IMR-90 (cell line): ENCODE measurements around the gene ABCC5. TPM values are rescaled to one million over a fixed set of nuclear protein-coding genes. Genes with fewer than 3 reads are reported as not detected.

Experiments used
- ATAC-seq: fragments of 200-7000 bp; cut with Tn5 transposase; 2 replicates; pipeline ENCODE4 v1.9.1; 2020; ENCODE audit warnings: low read depth, mild to moderate bottlenecking, moderate library complexity
- BruUV-seq: library from RNA; stranded (reverse); fragments of 400-500 nt; replicated peaks from 2 replicates; lab custom pipeline; 2021; lab: Mats Ljungman, UMichigan
- CTCF ChIA-PET: fragments of 300-600 bp; formaldehyde crosslinking; extraction: SDS; loops from one replicate; lab custom pipeline; 2021; ENCODE audit warnings: antibody characterized with exemption; lab: Yijun Ruan, JAX
- POLR2A ChIA-PET: fragments of 300-600 bp; sonication (Branson Sonifier 250); formaldehyde crosslinking; loops from one replicate; lab custom pipeline; 2022; ENCODE audit warnings: antibody characterized with exemption; ENCODE audit not compliant: unreplicated experiment; lab: Charles Lee
- DNase-seq: peaks from one replicate; pipeline ENCODE4 v3.0.0; 2013
- H2AFZ ChIP-seq: replicated peaks from 2 replicates; pipeline ENCODE3; 2013; ENCODE audit warnings: low read length, mild to moderate bottlenecking; ENCODE audit not compliant: poor library complexity
- H2AK5ac ChIP-seq: 2 replicates; pipeline ENCODE4 v1.6.1; 2013; ENCODE audit warnings: low read depth, low read length, inconsistent platforms
- H2AK9ac ChIP-seq: replicated peaks from 2 replicates; pipeline ENCODE3; 2013; ENCODE audit warnings: mild to moderate bottlenecking, low read depth, low read length, moderate library complexity; ENCODE audit not compliant: poor library complexity
- H2BK120ac ChIP-seq: 2 replicates; pipeline ENCODE4 v1.6.1; 2013; ENCODE audit warnings: low read depth, low read length, inconsistent platforms
- H2BK15ac ChIP-seq: 3 replicates; pipeline ENCODE4 v1.6.1; 2013; ENCODE audit warnings: low read depth, low read length, inconsistent platforms
- H2BK20ac ChIP-seq: 2 replicates; pipeline ENCODE4 v1.6.1; 2013; ENCODE audit warnings: low read depth, mild to moderate bottlenecking, inconsistent platforms, low read length, moderate library complexity
- H2BK5ac ChIP-seq: 2 replicates; pipeline ENCODE4 v1.6.1; 2013; ENCODE audit warnings: mild to moderate bottlenecking, low read depth, low read length, inconsistent platforms; ENCODE audit not compliant: poor library complexity, severe bottlenecking
- H3K14ac ChIP-seq: replicated peaks from 2 replicates; pipeline ENCODE4 v1.6.1; 2013; ENCODE audit warnings: low read depth, low read length, inconsistent platforms
- H3K18ac ChIP-seq: 2 replicates; pipeline ENCODE4 v1.6.1; 2013; ENCODE audit warnings: low read depth, low read length, control low read depth
- H3K23ac ChIP-seq: 2 replicates; pipeline ENCODE4 v1.6.1; 2013; ENCODE audit warnings: low read depth, low read length, inconsistent platforms
- H3K27ac ChIP-seq: 2 replicates; pipeline ENCODE4 v1.5.1; 2013; ENCODE audit warnings: mild to moderate bottlenecking, control low read depth, low read length; ENCODE audit not compliant: insufficient read depth
- H3K27me3 ChIP-seq: 2 replicates; pipeline ENCODE4 v1.6.1; 2013; ENCODE audit warnings: low read length; ENCODE audit not compliant: control insufficient read depth, insufficient read depth
- H3K36me3 ChIP-seq: 2 replicates; pipeline ENCODE4 v1.6.1; 2013; ENCODE audit warnings: low read length, mixed read lengths; ENCODE audit not compliant: control insufficient read depth, insufficient read depth
- H3K4ac ChIP-seq: 2 replicates; pipeline ENCODE4 v1.6.1; 2013; ENCODE audit warnings: low read depth, low read length, inconsistent platforms
- H3K4me1 ChIP-seq: 2 replicates; pipeline ENCODE4 v1.6.1; 2013; ENCODE audit warnings: low read length, mixed read lengths; ENCODE audit not compliant: control insufficient read depth, insufficient read depth
- H3K4me2 ChIP-seq: 2 replicates; pipeline ENCODE4 v1.6.1; 2013; ENCODE audit warnings: low read depth, mild to moderate bottlenecking, control low read depth, low read length, moderate library complexity
- H3K4me3 ChIP-seq: 2 replicates; pipeline ENCODE4 v1.5.1; 2013; ENCODE audit warnings: low read depth, mild to moderate bottlenecking, control low read depth, low read length, moderate library complexity; ENCODE audit not compliant: insufficient read depth
- H3K56ac ChIP-seq: 2 replicates; pipeline ENCODE4 v1.6.1; 2013; ENCODE audit warnings: low read length, inconsistent platforms; ENCODE audit not compliant: insufficient read depth; ENCODE audit errors: extremely low read depth
- H3K79me1 ChIP-seq, 2 experiments: 2 replicates each; pipeline ENCODE4 v1.6.1; 2013; ENCODE audit warnings: low read length in 2 of 2, inconsistent platforms in 1 of 2, low read depth in 1 of 2
- H3K9ac ChIP-seq: 2 replicates; pipeline ENCODE4 v1.6.1; 2013; ENCODE audit warnings: low read depth, low read length, control low read depth
- H3K9me1 ChIP-seq: 2 replicates; pipeline ENCODE4 v1.6.1; 2013; ENCODE audit warnings: low read length, inconsistent platforms; ENCODE audit not compliant: insufficient read depth
- H3K9me3 ChIP-seq: 2 replicates; pipeline ENCODE4 v1.6.1; 2013; ENCODE audit warnings: low read length; ENCODE audit not compliant: control insufficient read depth, insufficient read depth
- H4K20me1 ChIP-seq: 2 replicates; pipeline ENCODE4 v1.6.1; 2013; ENCODE audit warnings: low read length, inconsistent platforms; ENCODE audit not compliant: insufficient read depth
- H4K5ac ChIP-seq: 2 replicates; pipeline ENCODE4 v1.6.1; 2013; ENCODE audit warnings: mild to moderate bottlenecking, low read depth, low read length, control low read depth
- H4K8ac ChIP-seq, 2 experiments: 2 replicates each; pipeline ENCODE4 v1.6.1; 2013; ENCODE audit warnings: low read depth in 2 of 2, low read length in 2 of 2, control low read depth in 1 of 2, inconsistent platforms in 1 of 2
- H4K91ac ChIP-seq: 2 replicates; pipeline ENCODE4 v1.6.1; 2013; ENCODE audit warnings: low read depth, low read length, inconsistent platforms; ENCODE audit not compliant: insufficient read depth
- BHLHE40 ChIP-seq: fragments of 150-350 bp; IDR thresholded peaks from 2 replicates; pipeline ENCODE4 v1.6.1; 2016; ENCODE audit warnings: mild to moderate bottlenecking, low read depth, low read length
- ELK1 ChIP-seq: fragments of 150-350 bp; IDR thresholded peaks from 2 replicates; pipeline ENCODE4 v1.6.1; 2016; ENCODE audit warnings: low read depth, mild to moderate bottlenecking, low read length, moderate library complexity, borderline replicate concordance
- FOS ChIP-seq: fragments of 150-350 bp; IDR thresholded peaks from 2 replicates; pipeline ENCODE4 v1.6.1; 2016; ENCODE audit warnings: low read depth, low read length
- MAFK ChIP-seq: IDR thresholded peaks from 2 replicates; pipeline ENCODE4 v1.6.1; 2012; ENCODE audit warnings: low read depth, low read length, improper control_type of control experiment
- MAZ ChIP-seq: IDR thresholded peaks from 2 replicates; pipeline ENCODE4 v1.6.1; 2012; ENCODE audit warnings: low read depth, mild to moderate bottlenecking, low read length, improper control_type of control experiment, moderate library complexity, borderline replicate concordance
- RAD21 ChIP-seq: IDR thresholded peaks from 2 replicates; pipeline ENCODE4 v1.6.1; 2012; ENCODE audit warnings: low read length, improper control_type of control experiment
- RCOR1 ChIP-seq: IDR thresholded peaks from 2 replicates; pipeline ENCODE4 v1.6.1; 2012; ENCODE audit warnings: mild to moderate bottlenecking, low read length, improper control_type of control experiment; ENCODE audit not compliant: insufficient replicate concordance
- RFX5 ChIP-seq: IDR thresholded peaks from 2 replicates; pipeline ENCODE4 v1.8.0; 2012; ENCODE audit warnings: low read depth, mild to moderate bottlenecking, low read length, moderate library complexity
- SMC3 ChIP-seq: fragments of 150-350 bp; IDR thresholded peaks from 2 replicates; pipeline ENCODE4 v1.6.1; 2016; ENCODE audit warnings: low read depth, mild to moderate bottlenecking, antibody characterized with exemption, low read length, moderate library complexity
- WGBS, 2 experiments: methylation state at CpG; one replicate each; pipeline versions ENCODE4 v1.1.5 to v1.1.7; 2013; ENCODE audit warnings: missing lambda C conversion rate in 2 of 2; ENCODE audit not compliant: insufficient read length in 1 of 2; ENCODE audit errors: extremely low coverage in 2 of 2; 5-methylcytosine and 5-hydroxymethylcytosine counted together
- dilution Hi-C: fragments of 300-500 bp; cut with HindIII; formaldehyde crosslinking; loops from one replicate; pipeline ENCODE4 v1.14.3; 2018; ENCODE audit warnings: low sequenced_read_pairs; ENCODE audit not compliant: unreplicated experiment
- in situ Hi-C: fragments of 300-500 bp; cut with MboI; formaldehyde crosslinking; loops from 3 replicates; pipeline ENCODE4 v1.14.3; 2019; ENCODE audit warnings: low sequenced_read_pairs, inconsistent platforms, mixed read lengths
- intact Hi-C: fragments of 100-400 bp; cut with micrococcal nuclease; formaldehyde crosslinking; loops from 2 replicates; pipeline ENCODE4 v1.10.0; 2022
- polyA plus RNA-seq, 3 experiments: library from polyadenylated mRNA; depleted of rRNA; stranded (reverse); fragments of >200 nt; gene quantifications; 2 replicates each; pipeline ENCODE4 v1.2.3, GENCODE V29; 2012; ENCODE audit warnings: low replicate concordance in 1 of 3
- total RNA-seq: library from RNA; depleted of rRNA; stranded (reverse); fragments of >200 nt; gene quantifications from 2 replicates; pipeline ENCODE4 v1.2.3, GENCODE V29; 2012

The ABCC5 gene
- total and polyA plus RNA-seq, 2 of the 4 experiments (the other 2 are of a cell fraction): 8.4 to 17.7 TPM

- TF ChIP-seq RAD21 (no peak), BHLHE40 (no peak), RCOR1 (no peak), SMC3 (no peak), MAFK (no peak), RFX5 (no peak), FOS (no peak), ELK1 (no peak), MAZ (no peak)
- H3K36me3 ChIP-seq: no peaks in the 10 kb centered on the region
- no peak overlapping the region for H3K4me2 ChIP-seq
- no peak overlapping the region for H2AK5ac ChIP-seq
- no peaks in the 10 kb centered on the region for H3K4me1 ChIP-seq
- no peak overlapping the region for H2AK9ac ChIP-seq
- H2BK15ac ChIP-seq: no peak overlapping the region
- no peaks in the 10 kb centered on the region for H4K20me1 ChIP-seq
- H4K5ac ChIP-seq: no peak overlapping the region
- in situ Hi-C loops: no loop called here
- no peak overlapping the region for H3K18ac ChIP-seq
- no peak overlapping the region for H2BK20ac ChIP-seq
- DNase-seq (no peak), ATAC-seq (no peak)
- H3K27me3 ChIP-seq: peaks cover 25% of the 10 kb centered on the region
- no peaks in the 10 kb centered on the region for H3K79me1 ChIP-seq
- intact Hi-C loops: no loop called here
- H2BK120ac ChIP-seq: no peak overlapping the region
- CTCF ChIA-PET: no interaction called here
- no peak overlapping the region for H2AFZ ChIP-seq
- no peak overlapping the region for H4K8ac ChIP-seq
- no peaks in the 10 kb centered on the region for H3K9me3 ChIP-seq
- H2BK5ac ChIP-seq: no peak overlapping the region
- WGBS, 2 experiments: 67% methylated on average over 1 of the region's 5 CpGs; no CpG with 5 or more reads in 1 of the 2 experiments
- no peak overlapping the region for H3K56ac ChIP-seq
- BruUV-seq: no TSS peak
- POLR2A ChIA-PET: no interaction called here
- H4K91ac ChIP-seq: no peak overlapping the region
- H3K27ac ChIP-seq: no peak overlapping the region
- H3K9ac ChIP-seq: no peak overlapping the region
- H3K4ac ChIP-seq: no peak overlapping the region
- no peaks in the 10 kb centered on the region for H3K9me1 ChIP-seq
- H3K14ac ChIP-seq: no peak overlapping the region
- H3K23ac ChIP-seq: no peak overlapping the region
- H3K4me3 ChIP-seq: no peak overlapping the region
- dilution Hi-C loops: no loop called here
Observed at GRCh38 chr3:184045995-184046394, 28.3 kb upstream of the ABCC5 start.
